ENCODE data around the gene DTHD1. TPM values are rescaled to one million over a fixed set of nuclear protein-coding genes. Genes with fewer than 3 reads are reported as not detected.

Gene DTHD1
- total and polyA plus RNA-seq, 8 donors, result 0.09 to 0.12 (median 0.09) TPM; not detected in 4

DNA sequence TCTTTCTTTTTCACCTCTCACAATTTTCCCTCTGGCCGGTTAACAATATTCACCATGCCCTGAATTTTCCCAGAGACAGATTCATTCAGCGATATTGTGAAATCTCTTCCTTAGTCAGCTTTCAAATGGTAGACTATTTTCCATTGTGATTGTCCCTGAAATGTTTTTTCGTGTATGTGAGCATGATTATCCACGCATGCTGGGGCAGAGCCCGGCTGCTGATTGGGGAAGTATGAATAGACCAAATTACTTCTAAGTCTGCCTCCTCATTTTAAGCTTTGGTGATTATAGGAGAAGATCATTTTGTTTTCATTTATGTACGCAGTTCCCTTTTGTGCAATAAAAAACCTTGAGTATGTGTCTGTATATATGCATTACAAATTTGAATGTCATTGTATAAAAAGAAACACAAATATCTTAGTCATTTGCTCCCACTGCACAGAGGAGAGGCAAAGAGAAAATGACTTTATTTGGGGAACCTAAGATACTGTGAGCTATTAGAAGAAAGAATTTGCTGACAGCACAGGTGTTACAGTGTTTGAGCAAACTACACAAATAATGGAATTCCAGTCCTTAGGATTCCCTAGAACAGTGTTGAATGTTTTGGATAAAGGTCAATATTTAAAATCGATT lies 11.3 kb downstream of the DTHD1 start:
- intact Hi-C loops (cut with DNase I), result no loop called here
- no peak for FAIRE-seq
- WGBS, 2 donors, result 59 to 61% methylated on average over 7 of the region's 7 CpGs

DNA sequence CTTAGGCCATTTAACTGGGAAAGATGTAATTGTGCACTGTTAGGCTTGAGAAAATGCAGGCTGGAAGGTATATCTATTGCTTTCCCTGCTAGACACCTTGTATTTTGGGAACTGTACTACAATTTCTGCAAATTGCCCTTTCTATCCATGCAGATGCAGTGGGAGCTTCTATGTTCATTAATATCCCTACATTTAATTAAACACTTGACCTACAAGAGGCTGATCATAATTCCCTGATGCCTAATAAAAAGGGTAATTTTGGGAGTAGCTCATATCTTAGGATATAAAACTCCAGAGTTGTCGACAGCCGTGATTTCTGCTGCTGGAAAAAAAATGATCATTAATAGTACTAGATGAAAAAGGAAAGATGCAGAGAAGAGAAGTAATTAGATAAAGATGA lies 19.7 kb downstream of the DTHD1 start:
- ATAC-seq, result no peak
- Histone ChIP-seq H3K9me3 (no peaks in the 10 kb centered on the region), H3K4me3 (no peak overlapping the region), H3K27ac (no peak overlapping the region), H3K36me3 (no peaks in the 10 kb centered on the region), H3K27me3 (no peaks in the 10 kb centered on the region), H3K4me1 (no peaks in the 10 kb centered on the region)
- no peak for DNase-seq
- TF ChIP-seq, protein P1, sequence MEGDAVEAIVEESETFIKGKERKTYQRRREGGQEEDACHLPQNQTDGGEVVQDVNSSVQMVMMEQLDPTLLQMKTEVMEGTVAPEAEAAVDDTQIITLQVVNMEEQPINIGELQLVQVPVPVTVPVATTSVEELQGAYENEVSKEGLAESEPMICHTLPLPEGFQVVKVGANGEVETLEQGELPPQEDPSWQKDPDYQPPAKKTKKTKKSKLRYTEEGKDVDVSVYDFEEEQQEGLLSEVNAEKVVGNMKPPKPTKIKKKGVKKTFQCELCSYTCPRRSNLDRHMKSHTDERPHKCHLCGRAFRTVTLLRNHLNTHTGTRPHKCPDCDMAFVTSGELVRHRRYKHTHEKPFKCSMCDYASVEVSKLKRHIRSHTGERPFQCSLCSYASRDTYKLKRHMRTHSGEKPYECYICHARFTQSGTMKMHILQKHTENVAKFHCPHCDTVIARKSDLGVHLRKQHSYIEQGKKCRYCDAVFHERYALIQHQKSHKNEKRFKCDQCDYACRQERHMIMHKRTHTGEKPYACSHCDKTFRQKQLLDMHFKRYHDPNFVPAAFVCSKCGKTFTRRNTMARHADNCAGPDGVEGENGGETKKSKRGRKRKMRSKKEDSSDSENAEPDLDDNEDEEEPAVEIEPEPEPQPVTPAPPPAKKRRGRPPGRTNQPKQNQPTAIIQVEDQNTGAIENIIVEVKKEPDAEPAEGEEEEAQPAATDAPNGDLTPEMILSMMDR (IDR thresholded peaks at IDR 0.05), result no peak
- intact Hi-C loops (cut with DNase I), result no loop called here
- WGBS, 2 donors, result 75 to 86% methylated on average over 2 of the region's 2 CpGs
- no peak for FAIRE-seq

More for the DNA sequence above, 11.3 kb downstream of the DTHD1 start:
- no peak overlapping the region for H3K4me3 ChIP-seq
- no peaks in the 10 kb centered on the region for H3K9me3 ChIP-seq
- ATAC-seq, result peak in 1 of 4 donors; percentile 27
- H3K27ac ChIP-seq, result no peak overlapping the region
- TF ChIP-seq, protein P1 (IDR thresholded peaks at IDR 0.05), result no peak
- no peaks in the 10 kb centered on the region for H3K27me3 ChIP-seq
- no peaks in the 10 kb centered on the region for H3K36me3 ChIP-seq
- DNase-seq, result no peak
- no peaks in the 10 kb centered on the region for H3K4me1 ChIP-seq

DNA sequence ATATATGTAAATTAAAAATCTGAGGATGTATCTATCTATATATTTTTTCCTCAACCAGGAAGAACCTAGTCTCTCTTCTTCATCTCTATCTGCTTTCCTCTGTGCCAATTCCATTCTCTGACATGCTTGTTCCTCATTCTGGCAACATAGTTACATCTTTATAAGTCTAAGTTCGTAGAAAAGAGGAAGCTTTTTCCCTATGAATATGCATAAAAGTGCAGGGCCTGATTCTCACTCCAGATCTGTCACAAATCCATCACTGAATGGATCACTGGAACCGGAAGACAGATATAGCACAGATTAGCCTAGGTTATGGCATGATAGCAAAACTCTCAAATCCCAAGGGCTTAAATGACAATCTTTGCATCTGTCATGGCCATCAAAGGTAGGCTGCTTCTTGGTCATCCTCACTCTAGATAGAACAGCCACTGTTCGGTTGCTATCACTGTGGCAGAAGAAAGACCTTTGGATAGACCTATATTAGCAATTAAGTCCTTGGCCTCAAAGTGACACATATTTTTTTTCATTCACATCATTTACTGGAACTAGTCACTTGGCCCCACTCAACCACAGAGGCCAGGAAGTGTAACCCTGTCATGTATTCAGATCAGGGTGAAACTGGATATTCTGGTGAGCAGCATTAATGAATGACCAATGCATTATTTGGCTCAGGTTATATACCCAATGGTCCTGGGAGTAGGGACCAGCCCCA lies 22.2 kb downstream of the DTHD1 start:
- FAIRE-seq (no peak), DNase-seq (no peak), ATAC-seq (peak in 1 of 4 donors; percentile 52)
- TF ChIP-seq, protein P1 (IDR thresholded peaks at IDR 0.05), result no peak
- H3K36me3 ChIP-seq, result no peaks in the 10 kb centered on the region
- no peaks in the 10 kb centered on the region for H3K9me3 ChIP-seq
- WGBS, 2 donors, result 75 to 86% methylated on average over 3 of the region's 3 CpGs
- H3K4me3 ChIP-seq, result no peak overlapping the region
- H3K4me1 ChIP-seq, result no peaks in the 10 kb centered on the region
- intact Hi-C loops (cut with DNase I), result no loop called here
- no peaks in the 10 kb centered on the region for H3K27me3 ChIP-seq
- H3K27ac ChIP-seq, result no peak overlapping the region

DNA sequence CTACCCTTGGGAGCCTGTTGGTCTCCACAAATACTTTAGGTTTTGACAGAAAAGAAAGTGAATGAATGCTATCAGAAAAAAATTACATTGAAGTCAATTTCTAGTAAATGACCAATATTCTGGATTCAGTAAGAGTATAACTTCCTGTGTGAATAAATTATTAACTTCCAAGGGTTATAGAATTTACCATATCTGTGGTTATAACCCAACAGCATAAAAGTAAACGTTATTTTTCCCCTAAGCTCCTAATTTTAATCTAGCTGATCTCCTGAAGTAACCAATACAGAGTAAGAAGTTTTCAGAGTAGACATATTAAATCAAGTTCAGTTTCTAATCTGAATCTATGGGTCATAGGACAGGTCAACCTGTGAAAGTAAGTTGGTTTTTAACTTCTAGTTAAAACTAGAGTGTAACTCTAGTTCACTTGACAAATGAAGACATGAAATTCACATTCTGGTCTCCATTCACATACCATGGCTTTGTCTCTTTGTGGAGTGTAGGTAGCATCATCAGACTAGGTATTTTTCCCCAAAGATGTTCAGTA lies 22.8 kb downstream of the DTHD1 start:
- H3K27ac ChIP-seq, result no peak overlapping the region
- no peak for ATAC-seq
- H3K4me1 ChIP-seq, result no peaks in the 10 kb centered on the region
- DNase-seq, result no peak
- H3K4me3 ChIP-seq, result no peak overlapping the region
- no peaks in the 10 kb centered on the region for H3K36me3 ChIP-seq
- intact Hi-C loops (cut with DNase I), result no loop called here
- 30 to 33% methylated on average over 1 of the region's 1 CpG for WGBS, 2 donors
- TF ChIP-seq, protein P1 (IDR thresholded peaks at IDR 0.05), result no peak
- no peak for FAIRE-seq
- no peaks in the 10 kb centered on the region for H3K9me3 ChIP-seq
- no peaks in the 10 kb centered on the region for H3K27me3 ChIP-seq

DNA sequence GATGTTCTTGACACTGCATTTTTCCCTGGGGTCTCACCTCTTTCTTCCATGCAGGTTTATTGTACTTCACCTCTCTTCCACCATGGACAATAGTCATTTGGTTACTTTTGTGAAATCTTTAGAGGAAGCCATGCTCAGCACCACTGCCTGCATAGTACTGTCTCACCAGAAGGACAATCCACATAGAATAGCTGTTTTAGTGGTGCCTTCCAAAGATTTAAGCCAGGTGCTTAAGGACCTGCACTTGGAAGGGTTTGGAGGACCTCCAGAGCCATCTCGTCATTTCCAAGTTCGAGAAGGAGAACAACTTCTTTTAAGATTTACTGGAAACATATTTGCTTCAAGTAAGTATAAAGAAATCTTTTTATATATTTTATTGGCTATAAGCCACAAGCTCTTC lies 26.7 kb downstream of the DTHD1 start:
- TF ChIP-seq, protein P1 (IDR thresholded peaks at IDR 0.05), result no peak
- 73 to 83% methylated on average over 2 of the region's 2 CpGs for WGBS, 2 donors
- FAIRE-seq (no peak), ATAC-seq (no peak), DNase-seq (no peak)
- H3K4me1 ChIP-seq, result no peaks in the 10 kb centered on the region
- H3K4me3 ChIP-seq, result no peak overlapping the region
- H3K27me3 ChIP-seq, result no peaks in the 10 kb centered on the region
- no peaks in the 10 kb centered on the region for H3K9me3 ChIP-seq
- H3K36me3 ChIP-seq, result no peaks in the 10 kb centered on the region
- intact Hi-C loops (cut with DNase I), result no loop called here
- no peak overlapping the region for H3K27ac ChIP-seq

All from pancreas (tissue), 10 donors.